GM12878 (cell line): ENCODE data around the gene PRDX1. TPM values are rescaled to one million over a fixed set of nuclear protein-coding genes. Genes with fewer than 3 reads are reported as not detected.

Experiments
- ATAC-seq: fragments of 200-7000 bp; cut with Tn5 transposase; 3 replicates; pipeline ENCODE4 v1.9.1; 2020; ENCODE audit warnings: mild to moderate bottlenecking, moderate library complexity
- BruUV-seq: library from RNA; stranded (reverse); fragments of 400-500 nt; replicated peaks from 2 replicates; lab custom pipeline; 2021; lab: Mats Ljungman, UMichigan
- CTCF ChIA-PET: fragments of 300-600 bp; sonication (Branson Sonifier 250); formaldehyde crosslinking; extraction: SDS; loops from one replicate; lab custom pipeline; 2021; ENCODE audit warnings: inconsistent platforms; lab: Yijun Ruan, JAX
- POLR2A ChIA-PET: fragments of 350-600 bp; formaldehyde crosslinking; extraction: SDS; loops from one replicate; lab custom pipeline; 2021; ENCODE audit warnings: inconsistent platforms; lab: Charles Lee
- RAD21 ChIA-PET: fragments of 300-600 bp; sonication (Branson Sonifier 250); formaldehyde crosslinking; loops from one replicate; lab custom pipeline; 2023; ENCODE audit warnings: antibody characterized with exemption; ENCODE audit not compliant: unreplicated experiment; lab: Charles Lee
- SMC1A ChIA-PET: fragments of 300-600 bp; sonication (Branson Sonifier 250); formaldehyde crosslinking; loops from one replicate; lab custom pipeline; 2023; ENCODE audit not compliant: unreplicated experiment, uncharacterized antibody; lab: Charles Lee
- DNase-seq: peaks from one replicate; pipeline ENCODE4 v3.0.0-alpha.2; 2011; ENCODE audit warnings: low read depth, low spot score
- FAIRE-seq: peaks from 3 replicates; lab custom pipeline; 2011; peaks lifted over from hg19 to GRCh38; lab: Jason Lieb, UNC
- H2AFZ ChIP-seq: 2 replicates; pipeline ENCODE4 v1.6.0; 2011; ENCODE audit warnings: low read depth, low read length, control low read depth; ENCODE audit not compliant: control insufficient read depth
- H3K27ac ChIP-seq: 2 replicates; pipeline ENCODE4 v1.5.1; 2011; ENCODE audit warnings: control low read depth; ENCODE audit not compliant: control insufficient read depth, insufficient read depth
- H3K27me3 ChIP-seq, 2 experiments: replicated peaks in 1 of 2; 2 replicates each; pipeline versions ENCODE4 v1.6.0 to v1.6.1; 2011; ENCODE audit warnings: low read length in 1 of 2; ENCODE audit not compliant: control insufficient read depth in 2 of 2, insufficient read depth in 2 of 2
- H3K36me3 ChIP-seq, 2 experiments: 2 replicates each; pipeline ENCODE4 v1.5.1; 2011; ENCODE audit warnings: low read length in 1 of 2; ENCODE audit not compliant: control insufficient read depth in 2 of 2, insufficient read depth in 2 of 2
- H3K4me1 ChIP-seq: 2 replicates; pipeline ENCODE4 v1.6.1; 2011; ENCODE audit warnings: mild to moderate bottlenecking, low read length, moderate library complexity, mixed read lengths; ENCODE audit not compliant: control insufficient read depth, insufficient read depth
- H3K4me2 ChIP-seq: 2 replicates; pipeline ENCODE4 v1.6.0; 2011; ENCODE audit warnings: control low read depth; ENCODE audit not compliant: control insufficient read depth, insufficient read depth
- H3K4me3 ChIP-seq: fragments of 200-600 bp; sonication (generic); 2 replicates; pipeline ENCODE4 v1.5.1; 2016
- H3K79me2 ChIP-seq: 2 replicates; pipeline ENCODE4 v1.6.0; 2011; ENCODE audit warnings: low read length; ENCODE audit not compliant: control insufficient read depth, insufficient read depth
- H3K9ac ChIP-seq: 2 replicates; pipeline ENCODE4 v1.8.0; 2011; ENCODE audit warnings: low read length, control low read depth, mixed read lengths; ENCODE audit not compliant: control insufficient read depth, insufficient read depth
- H3K9me3 ChIP-seq: replicated peaks from 3 replicates; pipeline ENCODE4 v1.5.1; 2011; ENCODE audit warnings: mild to moderate bottlenecking, low read length; ENCODE audit not compliant: control insufficient read depth, insufficient read depth
- H4K20me1 ChIP-seq: 2 replicates; pipeline ENCODE4 v1.6.0; 2011; ENCODE audit not compliant: control insufficient read depth, insufficient read depth
- ATF7 ChIP-seq: fragments of 450-650 bp; IDR thresholded peaks from 2 replicates; pipeline ENCODE4 v1.6.1; 2016; ENCODE audit warnings: low read depth, mild to moderate bottlenecking
- CREB1 ChIP-seq: IDR thresholded peaks from 2 replicates; pipeline ENCODE4 v1.6.1; 2012; ENCODE audit warnings: low read depth, mild to moderate bottlenecking, inconsistent platforms
- E4F1 ChIP-seq: fragments of 450-650 bp; IDR thresholded peaks from 2 replicates; pipeline ENCODE4 v1.6.1; 2018; ENCODE audit warnings: borderline replicate concordance, mild to moderate bottlenecking; ENCODE audit not compliant: partially characterized antibody
- FOXM1 ChIP-seq: IDR thresholded peaks from 2 replicates; pipeline ENCODE4 v1.6.1; 2012; ENCODE audit warnings: low read depth, mild to moderate bottlenecking, inconsistent platforms, low read length, moderate library complexity
- IKZF1 ChIP-seq: fragments of 450-650 bp; conservative IDR thresholded peaks from 2 replicates; pipeline ENCODE4 v1.6.1; 2017; ENCODE audit warnings: antibody characterized with exemption, mild to moderate bottlenecking
- IRF4 ChIP-seq: IDR thresholded peaks from 2 replicates; pipeline ENCODE4 v1.6.1; 2011; ENCODE audit warnings: low read depth, low read length
- MYB ChIP-seq: fragments of 150-350 bp; IDR thresholded peaks from 2 replicates; pipeline ENCODE4 v1.6.1; 2014; ENCODE audit warnings: mild to moderate bottlenecking, low read depth, low read length, borderline replicate concordance
- NBN ChIP-seq: fragments of 450-650 bp; IDR thresholded peaks from 2 replicates; pipeline ENCODE4 v1.6.1; 2016
- SMAD1 ChIP-seq: fragments of 450-650 bp; IDR thresholded peaks from 2 replicates; pipeline ENCODE4 v1.6.1; 2018; ENCODE audit warnings: mild to moderate bottlenecking, low read depth; ENCODE audit not compliant: partially characterized antibody
- SMARCA5 ChIP-seq: fragments of 450-650 bp; IDR thresholded peaks from 2 replicates; pipeline ENCODE4 v1.6.1; 2017; ENCODE audit warnings: mild to moderate bottlenecking
- STAT1 ChIP-seq: fragments of 450-650 bp; conservative IDR thresholded peaks from 2 replicates; pipeline ENCODE4 v1.6.1; 2014; ENCODE audit warnings: antibody characterized with exemption, mild to moderate bottlenecking
- TCF7 ChIP-seq: IDR thresholded peaks from 2 replicates; pipeline ENCODE4 v1.6.1; 2014; ENCODE audit warnings: antibody characterized with exemption, borderline replicate concordance
- USF2 ChIP-seq: IDR thresholded peaks from 2 replicates; pipeline ENCODE4 v1.6.1; 2011; ENCODE audit warnings: low read depth, low read length, improper control_type of control experiment, borderline replicate concordance
- YY1 ChIP-seq: IDR thresholded peaks from 2 replicates; pipeline ENCODE4 v1.6.1; 2011; ENCODE audit warnings: low read depth, mild to moderate bottlenecking, low read length
- ZBTB33 ChIP-seq: fragments of 450-650 bp; IDR thresholded peaks from 2 replicates; pipeline ENCODE4 v1.6.1; 2017; ENCODE audit warnings: mild to moderate bottlenecking
- ZBTB4 ChIP-seq: fragments of 450-650 bp; formaldehyde crosslinking; IDR thresholded peaks from 2 replicates; pipeline ENCODE4 v1.4.0; 2022; ENCODE audit warnings: mild to moderate bottlenecking, moderate library complexity
- WGBS: methylation state at CpG from one replicate; pipeline ENCODE4 v1.1.6; 2016; ENCODE audit warnings: low lambda C conversion rate; ENCODE audit not compliant: insufficient replicate concordance, insufficient coverage; ENCODE audit errors: missing lambda C conversion rate; 5-methylcytosine and 5-hydroxymethylcytosine counted together
- in situ Hi-C: fragments of 300-500 bp; cut with MboI; formaldehyde crosslinking; loops from 9 replicates; pipeline ENCODE4 v1.14.3; 2018; ENCODE audit warnings: mixed read lengths
- intact Hi-C: fragments of 100-400 bp; cut with micrococcal nuclease; formaldehyde crosslinking; loops from one replicate; pipeline ENCODE4 v1.14.2; 2022; ENCODE audit not compliant: unreplicated experiment
- polyA plus RNA-seq, 11 experiments: library from polyadenylated mRNA; depleted of rRNA in 4 of 11; unstranded in 6 of 11; stranded (reverse) in 5 of 11; fragments of >200 nt; fragmentation: Nextera tagmentation in 4 of 11; fragmentation: Illumina TruSeq in 1 of 11; extraction: Ambion mirVana in 4 of 11; extraction: Trizol in 1 of 11; gene quantifications; 1 replicate in 1 of 11; 2 replicates in 10 of 11; pipeline versions ENCODE4 v1.2.1 to v1.2.3, GENCODE V29; 2011 to 2016; ENCODE audit warnings: inconsistent platforms in 2 of 11, missing spikeins in 2 of 11, low read depth in 1 of 11
- total RNA-seq, 4 experiments: library from RNA; depleted of rRNA in 3 of 4; stranded (reverse); fragments of >200 nt in 3 of 4; fragmentation: Illumina TruSeq in 1 of 4; extraction: Trizol in 1 of 4; gene quantifications; 2 replicates each; pipeline versions ENCODE4 v1.2.1 to v1.2.3, GENCODE V29; 2013 to 2021

PRDX1 gene
- total and polyA plus RNA-seq, 10 of the 15 experiments (the other 5 are each of a cell fraction or from before 2014, with no cell fraction given), result 659 to 1,775 (median 811) TPM

- Histone ChIP-seq H3K27ac (peak overlapping the region; percentile 78), H3K4me2 (peak overlapping the region; percentile 58), H3K36me3 (no peaks in the 10 kb centered on the region), H2AFZ (peak overlapping the region; percentile 69), H4K20me1 (no peaks in the 10 kb centered on the region), H3K79me2 (no peaks in the 10 kb centered on the region), H3K9ac (peak overlapping the region; percentile 31), H3K4me1 (peaks cover 30% of the 10 kb centered on the region), H3K27me3 (no peaks in the 10 kb centered on the region), H3K4me3 (peak overlapping the region; percentile 2; the same call in 1 of the 2 replicates), H3K9me3 (no peaks in the 10 kb centered on the region; the same call in 1 of the 3 replicates)
- SMC1A ChIA-PET, result interaction anchor here (0.7 to 8.6 kb wide), 14 partner anchors 8 to 241 kb away, joined by 3 to 80 read pairs (median 6); partner anchors contain the start of genes NASP and PRDX1
- in situ Hi-C loops (no loop called here), intact Hi-C loops (loop anchor here (2.0 kb wide), 1 partner anchor 22 kb away; no protein-coding TSS in a partner anchor)
- POLR2A ChIA-PET, result interaction anchor here (0.6 to 7.6 kb wide), 15 partner anchors 9 to 823 kb away, joined by 3 to 118 read pairs (median 5); partner anchors contain the start of genes CCDC163, MMACHC, MUTYH and PRDX1
- no TSS peak for BruUV-seq
- ATAC-seq, result peak; percentile 82
- CTCF ChIA-PET, result interaction anchor here (0.5 to 3.2 kb wide), 10 partner anchors 9 to 190 kb away, joined by 3 to 14 read pairs (median 6); partner anchors contain the start of gene PRDX1
- RAD21 ChIA-PET, result interaction anchor here (0.6 to 5.0 kb wide), 12 partner anchors 8 to 54 kb away, joined by 3 to 40 read pairs (median 3); partner anchors contain the start of genes CCDC163, MMACHC, PRDX1 and TESK2
- 0% methylated on average over 6 of the region's 6 CpGs for WGBS
- no peak for FAIRE-seq
- peak; percentile 82 for DNase-seq
- TF ChIP-seq E4F1, result no peak
- TF ChIP-seq TCF7, result peak; percentile 90
- TF ChIP-seq STAT1, result no peak
- TF ChIP-seq IKZF1, result peak; percentile 95
- TF ChIP-seq ZBTB33, result no peak
- TF ChIP-seq SMARCA5, result no peak
- no peak for TF ChIP-seq SMAD1
- peak; percentile 87; the same call in 1 of the 2 replicates for TF ChIP-seq FOXM1
- peak; percentile 33; the same call in 1 of the 2 replicates for TF ChIP-seq YY1
- 0 out of 2 replicates have a peak, but pooled peaks have one; percentile 59 for TF ChIP-seq NBN
- peak; percentile 26; the same call in 1 of the 2 replicates for TF ChIP-seq CREB1
- no peak for TF ChIP-seq ZBTB4 (CRISPR knock-in tag)
- no peak for TF ChIP-seq MYB
- TF ChIP-seq IRF4, result peak; percentile 95
- TF ChIP-seq USF2, result no peak
- TF ChIP-seq ATF7, result peak; percentile 49; the same call in 1 of the 2 replicates
Observed at GRCh38 chr1:45545019-45545493, 23.4 kb upstream of the PRDX1 start.
